ENCODE measurements around the gene ADAM11. TPM values are rescaled to one million over a fixed set of nuclear protein-coding genes. Genes with fewer than 3 reads are reported as not detected.

The ADAM11 gene
- total and polyA plus RNA-seq, 2 of the 13 experiments (the other 11 are each of a cell fraction or from before 2014, with no cell fraction given), result 0.38 to 0.91 TPM

DNA sequence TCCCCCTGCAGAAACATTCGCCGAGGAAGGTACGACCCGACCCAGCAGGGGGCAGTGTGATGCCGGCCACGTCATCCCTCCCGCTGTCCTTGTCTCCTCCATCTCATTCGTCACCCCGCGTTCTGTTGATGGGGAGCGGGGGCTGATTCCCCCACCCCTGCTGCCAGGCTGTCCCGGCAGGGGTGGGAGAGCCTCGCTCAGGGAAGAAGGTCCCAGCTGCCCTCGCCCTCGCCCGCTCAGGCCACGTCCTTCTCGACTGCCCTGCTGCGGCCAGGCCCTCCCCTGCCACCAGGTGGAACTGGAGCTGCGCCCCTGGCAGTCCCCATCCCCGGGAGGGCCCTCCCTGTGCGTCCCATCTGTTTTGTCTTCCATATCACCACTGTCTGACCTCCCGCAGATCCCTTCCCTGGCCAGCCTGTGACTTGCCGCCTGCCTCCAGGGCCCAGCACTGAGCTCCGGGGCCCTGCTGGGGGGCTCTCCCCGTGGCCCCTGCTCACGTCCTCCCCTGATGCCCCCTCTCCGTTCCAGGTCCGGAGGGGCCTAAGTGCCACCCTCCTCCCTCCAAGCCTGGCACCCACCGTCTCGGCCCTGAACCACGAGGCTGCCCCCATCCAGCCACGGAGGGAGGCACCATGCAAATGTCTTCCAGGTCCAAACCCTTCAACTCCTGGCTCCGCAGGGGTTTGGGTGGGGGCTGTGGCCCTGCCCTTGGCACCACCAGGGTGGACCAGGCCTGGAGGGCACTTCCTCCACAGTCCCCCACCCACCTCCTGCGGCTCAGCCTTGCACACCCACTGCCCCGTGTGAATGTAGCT, 20.6 kb downstream of the ADAM11 start (continued):
- TF ChIP-seq, protein P1, sequence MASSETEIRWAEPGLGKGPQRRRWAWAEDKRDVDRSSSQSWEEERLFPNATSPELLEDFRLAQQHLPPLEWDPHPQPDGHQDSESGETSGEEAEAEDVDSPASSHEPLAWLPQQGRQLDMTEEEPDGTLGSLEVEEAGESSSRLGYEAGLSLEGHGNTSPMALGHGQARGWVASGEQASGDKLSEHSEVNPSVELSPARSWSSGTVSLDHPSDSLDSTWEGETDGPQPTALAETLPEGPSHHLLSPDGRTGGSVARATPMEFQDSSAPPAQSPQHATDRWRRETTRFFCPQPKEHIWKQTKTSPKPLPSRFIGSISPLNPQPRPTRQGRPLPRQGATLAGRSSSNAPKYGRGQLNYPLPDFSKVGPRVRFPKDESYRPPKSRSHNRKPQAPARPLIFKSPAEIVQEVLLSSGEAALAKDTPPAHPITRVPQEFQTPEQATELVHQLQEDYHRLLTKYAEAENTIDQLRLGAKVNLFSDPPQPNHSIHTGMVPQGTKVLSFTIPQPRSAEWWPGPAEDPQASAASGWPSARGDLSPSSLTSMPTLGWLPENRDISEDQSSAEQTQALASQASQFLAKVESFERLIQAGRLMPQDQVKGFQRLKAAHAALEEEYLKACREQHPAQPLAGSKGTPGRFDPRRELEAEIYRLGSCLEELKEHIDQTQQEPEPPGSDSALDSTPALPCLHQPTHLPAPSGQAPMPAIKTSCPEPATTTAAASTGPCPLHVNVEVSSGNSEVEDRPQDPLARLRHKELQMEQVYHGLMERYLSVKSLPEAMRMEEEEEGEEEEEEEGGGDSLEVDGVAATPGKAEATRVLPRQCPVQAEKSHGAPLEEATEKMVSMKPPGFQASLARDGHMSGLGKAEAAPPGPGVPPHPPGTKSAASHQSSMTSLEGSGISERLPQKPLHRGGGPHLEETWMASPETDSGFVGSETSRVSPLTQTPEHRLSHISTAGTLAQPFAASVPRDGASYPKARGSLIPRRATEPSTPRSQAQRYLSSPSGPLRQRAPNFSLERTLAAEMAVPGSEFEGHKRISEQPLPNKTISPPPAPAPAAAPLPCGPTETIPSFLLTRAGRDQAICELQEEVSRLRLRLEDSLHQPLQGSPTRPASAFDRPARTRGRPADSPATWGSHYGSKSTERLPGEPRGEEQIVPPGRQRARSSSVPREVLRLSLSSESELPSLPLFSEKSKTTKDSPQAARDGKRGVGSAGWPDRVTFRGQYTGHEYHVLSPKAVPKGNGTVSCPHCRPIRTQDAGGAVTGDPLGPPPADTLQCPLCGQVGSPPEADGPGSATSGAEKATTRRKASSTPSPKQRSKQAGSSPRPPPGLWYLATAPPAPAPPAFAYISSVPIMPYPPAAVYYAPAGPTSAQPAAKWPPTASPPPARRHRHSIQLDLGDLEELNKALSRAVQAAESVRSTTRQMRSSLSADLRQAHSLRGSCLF (CRISPR knock-in tag; IDR thresholded peaks at IDR 0.05; ENCODE audit: borderline replicate concordance), result no peak
- TF ChIP-seq RBM39 (IDR thresholded peaks at IDR 0.05; ENCODE audit: low read depth, low read length, poor library complexity, severe bottlenecking) (no peak), ZNF615 (CRISPR knock-in tag; IDR thresholded peaks at IDR 0.05; ENCODE audit: borderline replicate concordance) (no peak), ZNF460 (CRISPR knock-in tag; IDR thresholded peaks at IDR 0.05; ENCODE audit: borderline replicate concordance) (no peak), ZNF367 (CRISPR knock-in tag; IDR thresholded peaks at IDR 0.05; ENCODE audit: borderline replicate concordance) (no peak), NFKB2 (CRISPR knock-in tag; IDR thresholded peaks at IDR 0.05; ENCODE audit: borderline replicate concordance) (peak; percentile 87; the same call in 1 of the 2 replicates), TRIM24 (CRISPR knock-in tag; IDR thresholded peaks at IDR 0.05) (no peak), ZNF674 (CRISPR knock-in tag; IDR thresholded peaks at IDR 0.05; ENCODE audit: low read depth) (no peak), HCFC1 (IDR thresholded peaks at IDR 0.05; ENCODE audit: low read depth, low read length) (no peak), ZNF44 (CRISPR knock-in tag; IDR thresholded peaks at IDR 0.05) (no peak), ZNF557 (CRISPR knock-in tag; IDR thresholded peaks at IDR 0.05) (no peak), ZNF317 (CRISPR knock-in tag; IDR thresholded peaks at IDR 0.05) (peak; percentile 39; the same call in 1 of the 2 replicates)
- TF ChIP-seq, protein P2, sequence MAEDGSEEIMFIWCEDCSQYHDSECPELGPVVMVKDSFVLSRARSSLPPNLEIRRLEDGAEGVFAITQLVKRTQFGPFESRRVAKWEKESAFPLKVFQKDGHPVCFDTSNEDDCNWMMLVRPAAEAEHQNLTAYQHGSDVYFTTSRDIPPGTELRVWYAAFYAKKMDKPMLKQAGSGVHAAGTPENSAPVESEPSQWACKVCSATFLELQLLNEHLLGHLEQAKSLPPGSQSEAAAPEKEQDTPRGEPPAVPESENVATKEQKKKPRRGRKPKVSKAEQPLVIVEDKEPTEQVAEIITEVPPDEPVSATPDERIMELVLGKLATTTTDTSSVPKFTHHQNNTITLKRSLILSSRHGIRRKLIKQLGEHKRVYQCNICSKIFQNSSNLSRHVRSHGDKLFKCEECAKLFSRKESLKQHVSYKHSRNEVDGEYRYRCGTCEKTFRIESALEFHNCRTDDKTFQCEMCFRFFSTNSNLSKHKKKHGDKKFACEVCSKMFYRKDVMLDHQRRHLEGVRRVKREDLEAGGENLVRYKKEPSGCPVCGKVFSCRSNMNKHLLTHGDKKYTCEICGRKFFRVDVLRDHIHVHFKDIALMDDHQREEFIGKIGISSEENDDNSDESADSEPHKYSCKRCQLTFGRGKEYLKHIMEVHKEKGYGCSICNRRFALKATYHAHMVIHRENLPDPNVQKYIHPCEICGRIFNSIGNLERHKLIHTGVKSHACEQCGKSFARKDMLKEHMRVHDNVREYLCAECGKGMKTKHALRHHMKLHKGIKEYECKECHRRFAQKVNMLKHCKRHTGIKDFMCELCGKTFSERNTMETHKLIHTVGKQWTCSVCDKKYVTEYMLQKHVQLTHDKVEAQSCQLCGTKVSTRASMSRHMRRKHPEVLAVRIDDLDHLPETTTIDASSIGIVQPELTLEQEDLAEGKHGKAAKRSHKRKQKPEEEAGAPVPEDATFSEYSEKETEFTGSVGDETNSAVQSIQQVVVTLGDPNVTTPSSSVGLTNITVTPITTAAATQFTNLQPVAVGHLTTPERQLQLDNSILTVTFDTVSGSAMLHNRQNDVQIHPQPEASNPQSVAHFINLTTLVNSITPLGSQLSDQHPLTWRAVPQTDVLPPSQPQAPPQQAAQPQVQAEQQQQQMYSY (CRISPR knock-in tag; IDR thresholded peaks at IDR 0.05), result no peak
- TF ChIP-seq, protein P3, sequence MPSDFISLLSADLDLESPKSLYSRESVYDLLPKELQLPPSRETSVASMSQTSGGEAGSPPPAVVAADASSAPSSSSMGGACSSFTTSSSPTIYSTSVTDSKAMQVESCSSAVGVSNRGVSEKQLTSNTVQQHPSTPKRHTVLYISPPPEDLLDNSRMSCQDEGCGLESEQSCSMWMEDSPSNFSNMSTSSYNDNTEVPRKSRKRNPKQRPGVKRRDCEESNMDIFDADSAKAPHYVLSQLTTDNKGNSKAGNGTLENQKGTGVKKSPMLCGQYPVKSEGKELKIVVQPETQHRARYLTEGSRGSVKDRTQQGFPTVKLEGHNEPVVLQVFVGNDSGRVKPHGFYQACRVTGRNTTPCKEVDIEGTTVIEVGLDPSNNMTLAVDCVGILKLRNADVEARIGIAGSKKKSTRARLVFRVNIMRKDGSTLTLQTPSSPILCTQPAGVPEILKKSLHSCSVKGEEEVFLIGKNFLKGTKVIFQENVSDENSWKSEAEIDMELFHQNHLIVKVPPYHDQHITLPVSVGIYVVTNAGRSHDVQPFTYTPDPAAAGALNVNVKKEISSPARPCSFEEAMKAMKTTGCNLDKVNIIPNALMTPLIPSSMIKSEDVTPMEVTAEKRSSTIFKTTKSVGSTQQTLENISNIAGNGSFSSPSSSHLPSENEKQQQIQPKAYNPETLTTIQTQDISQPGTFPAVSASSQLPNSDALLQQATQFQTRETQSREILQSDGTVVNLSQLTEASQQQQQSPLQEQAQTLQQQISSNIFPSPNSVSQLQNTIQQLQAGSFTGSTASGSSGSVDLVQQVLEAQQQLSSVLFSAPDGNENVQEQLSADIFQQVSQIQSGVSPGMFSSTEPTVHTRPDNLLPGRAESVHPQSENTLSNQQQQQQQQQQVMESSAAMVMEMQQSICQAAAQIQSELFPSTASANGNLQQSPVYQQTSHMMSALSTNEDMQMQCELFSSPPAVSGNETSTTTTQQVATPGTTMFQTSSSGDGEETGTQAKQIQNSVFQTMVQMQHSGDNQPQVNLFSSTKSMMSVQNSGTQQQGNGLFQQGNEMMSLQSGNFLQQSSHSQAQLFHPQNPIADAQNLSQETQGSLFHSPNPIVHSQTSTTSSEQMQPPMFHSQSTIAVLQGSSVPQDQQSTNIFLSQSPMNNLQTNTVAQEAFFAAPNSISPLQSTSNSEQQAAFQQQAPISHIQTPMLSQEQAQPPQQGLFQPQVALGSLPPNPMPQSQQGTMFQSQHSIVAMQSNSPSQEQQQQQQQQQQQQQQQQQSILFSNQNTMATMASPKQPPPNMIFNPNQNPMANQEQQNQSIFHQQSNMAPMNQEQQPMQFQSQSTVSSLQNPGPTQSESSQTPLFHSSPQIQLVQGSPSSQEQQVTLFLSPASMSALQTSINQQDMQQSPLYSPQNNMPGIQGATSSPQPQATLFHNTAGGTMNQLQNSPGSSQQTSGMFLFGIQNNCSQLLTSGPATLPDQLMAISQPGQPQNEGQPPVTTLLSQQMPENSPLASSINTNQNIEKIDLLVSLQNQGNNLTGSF (CRISPR knock-in tag; IDR thresholded peaks at IDR 0.05), result 0 out of 2 replicates have a peak, but pooled peaks have one; percentile 22
